SU-DHL-6 (cell line): Measurements from ENCODE around the gene CAMSAP1.

Experiments
- H2AFZ ChIP-seq: fragments of 200-600 bp; sonication (generic); 2 replicates; pipeline ENCODE4 v1.6.1; 2014; ENCODE audit warnings: low read depth, mild to moderate bottlenecking, moderate library complexity, mixed read lengths, antibody characterized with exemption, low read length; ENCODE audit not compliant: severe bottlenecking
- H3F3A ChIP-seq: fragments of 200-600 bp; shearing (Covaris generic); 2 replicates; pipeline ENCODE4 v1.6.0; 2016; ENCODE audit warnings: antibody characterized with exemption, mild to moderate bottlenecking; ENCODE audit not compliant: insufficient read depth
- H3K27ac ChIP-seq: fragments of 200-600 bp; sonication (generic); 2 replicates; pipeline ENCODE4 v1.5.1; 2016; ENCODE audit warnings: low read depth, mild to moderate bottlenecking, low read length, moderate library complexity, mixed read lengths
- H3K27me3 ChIP-seq: fragments of 200-600 bp; sonication (generic), shearing (Covaris generic); 2 replicates; pipeline ENCODE4 v1.6.0; 2014; ENCODE audit warnings: mild to moderate bottlenecking, low read length
- H3K36me3 ChIP-seq: fragments of 200-600 bp; sonication (generic); 2 replicates; pipeline ENCODE4 v1.6.1; 2014; ENCODE audit warnings: mild to moderate bottlenecking, low read length, mixed read lengths
- H3K4me2 ChIP-seq: fragments of 300-600, 200-600 bp; shearing (Covaris generic), sonication (generic); 2 replicates; pipeline ENCODE4 v1.6.0; 2014; ENCODE audit warnings: low read length, low read depth, mild to moderate bottlenecking; ENCODE audit not compliant: poor library complexity, severe bottlenecking
- H3K4me3 ChIP-seq: fragments of 200-600 bp; sonication (generic); 2 replicates; pipeline ENCODE4 v1.5.1; 2014; ENCODE audit warnings: antibody characterized with exemption, low read length, mild to moderate bottlenecking, mixed read lengths; ENCODE audit not compliant: insufficient read depth, poor library complexity, severe bottlenecking
- H3K79me2 ChIP-seq: fragments of 200-600 bp; sonication (generic); 2 replicates; pipeline ENCODE4 v1.6.1; 2014; ENCODE audit warnings: mild to moderate bottlenecking, low read length, moderate library complexity; ENCODE audit not compliant: insufficient read depth
- H3K9ac ChIP-seq: fragments of 200-600 bp; sonication (generic); 2 replicates; pipeline ENCODE4 v1.7.0; 2014; ENCODE audit warnings: mild to moderate bottlenecking, low read length
- H3K9me2 ChIP-seq: fragments of 200-600 bp; sonication (generic); replicated peaks from 2 replicates; pipeline ENCODE4 v1.6.1; 2014; ENCODE audit warnings: low read length; ENCODE audit not compliant: insufficient read depth
- H3K9me3 ChIP-seq: fragments of 200-600 bp; sonication (generic); 2 replicates; pipeline ENCODE4 v1.6.1; 2014; ENCODE audit warnings: low read length, mixed read lengths; ENCODE audit not compliant: insufficient read depth
- H4K20me1 ChIP-seq: fragments of 200-600 bp; sonication (generic); 2 replicates; pipeline ENCODE4 v1.6.1; 2014; ENCODE audit warnings: low read depth, mild to moderate bottlenecking, antibody characterized with exemption, low read length, moderate library complexity, mixed read lengths
- EZH2phosphoT487 ChIP-seq: fragments of 200-600 bp; sonication (generic), shearing (Covaris generic); conservative IDR thresholded peaks from 2 replicates; pipeline ENCODE4 v1.6.1; 2018; ENCODE audit warnings: mild to moderate bottlenecking, antibody characterized with exemption, low read length, moderate library complexity, mixed read lengths
- TF ChIP-seq, protein P1 (sequence below): fragments of 200-600 bp; sonication (generic); IDR thresholded peaks from one replicate; pipeline ENCODE4 v1.5.1; 2017; ENCODE audit warnings: antibody characterized with exemption, mild to moderate bottlenecking, low read length, moderate library complexity; ENCODE audit not compliant: insufficient read depth, poor library complexity, severe bottlenecking

The CAMSAP1 gene

DNA sequence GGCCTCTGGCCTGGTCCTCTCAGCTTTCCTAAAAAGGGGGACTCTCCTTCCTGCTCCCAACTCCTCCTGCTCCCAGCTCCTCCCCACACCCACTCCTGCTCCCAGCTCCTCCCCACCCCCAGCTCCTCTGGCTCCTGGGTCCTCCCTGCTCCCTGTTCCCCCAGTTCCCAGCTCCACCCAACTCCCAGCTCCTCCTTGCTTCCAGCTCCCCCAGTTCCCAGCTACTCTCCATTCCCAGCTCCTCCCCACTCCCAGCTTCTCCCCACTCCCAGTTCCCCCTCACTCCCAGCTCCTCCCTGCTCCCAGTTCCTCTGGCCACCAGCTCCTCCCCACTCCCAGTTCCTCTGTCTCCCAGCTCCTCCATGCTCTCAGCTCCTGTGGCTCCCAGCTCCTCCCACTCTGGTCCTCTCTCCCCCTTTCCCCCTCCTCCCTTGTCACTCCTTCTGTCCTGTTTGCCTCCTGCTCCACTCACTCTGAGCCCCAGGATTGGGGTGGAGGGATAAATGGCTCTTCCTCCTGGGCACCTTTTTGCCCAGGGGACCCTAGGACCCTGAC, 129.6 kb downstream of the CAMSAP1 start:
- Histone ChIP-seq H3K27ac (no peak overlapping the region), H3F3A (no peaks in the 10 kb centered on the region), H3K4me3 (no peak overlapping the region), H3K9me2 (no peaks in the 10 kb centered on the region), H3K4me2 (no peak overlapping the region), H4K20me1 (no peaks in the 10 kb centered on the region), H3K27me3 (no peaks in the 10 kb centered on the region), H3K36me3 (no peaks in the 10 kb centered on the region), H3K9me3 (no peaks in the 10 kb centered on the region), H3K9ac (no peak overlapping the region), H3K79me2 (no peaks in the 10 kb centered on the region), H2AFZ (no peak overlapping the region)
- TF ChIP-seq, protein P1, sequence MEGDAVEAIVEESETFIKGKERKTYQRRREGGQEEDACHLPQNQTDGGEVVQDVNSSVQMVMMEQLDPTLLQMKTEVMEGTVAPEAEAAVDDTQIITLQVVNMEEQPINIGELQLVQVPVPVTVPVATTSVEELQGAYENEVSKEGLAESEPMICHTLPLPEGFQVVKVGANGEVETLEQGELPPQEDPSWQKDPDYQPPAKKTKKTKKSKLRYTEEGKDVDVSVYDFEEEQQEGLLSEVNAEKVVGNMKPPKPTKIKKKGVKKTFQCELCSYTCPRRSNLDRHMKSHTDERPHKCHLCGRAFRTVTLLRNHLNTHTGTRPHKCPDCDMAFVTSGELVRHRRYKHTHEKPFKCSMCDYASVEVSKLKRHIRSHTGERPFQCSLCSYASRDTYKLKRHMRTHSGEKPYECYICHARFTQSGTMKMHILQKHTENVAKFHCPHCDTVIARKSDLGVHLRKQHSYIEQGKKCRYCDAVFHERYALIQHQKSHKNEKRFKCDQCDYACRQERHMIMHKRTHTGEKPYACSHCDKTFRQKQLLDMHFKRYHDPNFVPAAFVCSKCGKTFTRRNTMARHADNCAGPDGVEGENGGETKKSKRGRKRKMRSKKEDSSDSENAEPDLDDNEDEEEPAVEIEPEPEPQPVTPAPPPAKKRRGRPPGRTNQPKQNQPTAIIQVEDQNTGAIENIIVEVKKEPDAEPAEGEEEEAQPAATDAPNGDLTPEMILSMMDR = no peak
- no peak for TF ChIP-seq EZH2phosphoT487

DNA sequence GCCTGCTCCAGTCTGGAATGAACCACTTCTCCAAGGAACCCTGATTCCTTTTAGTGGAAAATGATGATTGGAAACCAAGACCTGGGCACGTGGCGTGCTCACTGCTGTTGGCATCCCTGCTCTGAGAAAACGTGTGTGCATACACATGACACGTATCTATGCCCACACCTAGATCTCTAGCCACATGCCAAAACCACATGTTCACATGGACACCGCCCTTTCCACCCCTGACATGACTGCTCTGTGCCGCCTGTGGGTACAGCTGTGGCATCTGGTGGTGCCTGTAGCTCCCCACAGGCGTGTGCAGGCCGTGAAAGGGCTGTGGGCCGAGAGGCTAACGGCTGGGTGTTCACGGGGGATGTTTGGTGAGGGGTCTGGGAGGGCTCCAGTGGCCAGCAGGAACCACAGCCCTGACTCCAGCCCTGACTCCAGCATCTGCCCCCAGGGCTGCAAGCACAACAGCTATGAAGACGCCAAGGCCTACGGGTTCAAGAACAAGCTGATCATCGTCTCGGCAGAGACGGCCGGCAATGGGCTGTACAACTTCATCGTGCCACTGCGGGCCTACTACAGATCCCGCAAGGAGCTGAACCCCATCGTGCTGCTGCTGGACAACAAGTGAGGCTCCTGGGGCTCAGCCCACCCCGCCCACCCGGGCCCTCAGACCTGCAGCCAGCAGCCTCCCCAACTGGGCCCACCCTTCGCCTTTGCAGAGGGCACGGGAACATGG, 130.3 kb downstream of the CAMSAP1 start:
- TF ChIP-seq, protein P1 = no peak
- TF ChIP-seq EZH2phosphoT487 = no peak
- no peaks in the 10 kb centered on the region for H3K9me3 ChIP-seq
- H2AFZ ChIP-seq = no peak overlapping the region
- H3K27ac ChIP-seq = no peak overlapping the region
- no peaks in the 10 kb centered on the region for H3K36me3 ChIP-seq
- H3K9ac ChIP-seq = no peak overlapping the region
- H3K27me3 ChIP-seq = no peaks in the 10 kb centered on the region
- H3K4me2 ChIP-seq = no peak overlapping the region
- no peaks in the 10 kb centered on the region for H3F3A ChIP-seq
- H3K79me2 ChIP-seq = no peaks in the 10 kb centered on the region
- H4K20me1 ChIP-seq = no peaks in the 10 kb centered on the region
- no peak overlapping the region for H3K4me3 ChIP-seq
- no peaks in the 10 kb centered on the region for H3K9me2 ChIP-seq

DNA sequence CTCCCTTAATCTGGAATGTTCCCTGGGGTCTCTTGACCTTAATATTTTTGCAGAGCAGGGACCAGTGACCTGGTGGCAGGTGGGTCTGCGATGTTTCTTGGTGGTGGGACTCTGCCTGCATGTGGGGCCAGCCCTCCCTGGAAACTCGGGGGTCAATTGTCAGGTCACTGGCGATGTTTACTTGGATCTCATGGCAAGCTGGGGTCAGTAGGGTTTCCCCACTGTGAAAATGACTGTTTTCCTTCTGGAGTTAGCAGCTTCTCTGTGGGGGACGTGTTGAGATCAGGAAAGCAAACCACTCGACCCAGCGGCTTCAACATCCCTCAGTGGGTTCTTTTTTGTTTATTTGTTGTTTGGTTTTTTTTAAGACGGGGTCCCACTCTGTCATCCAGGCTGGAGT, 131.4 kb downstream of the CAMSAP1 start:
- Histone ChIP-seq H3K4me3 (no peak overlapping the region), H3K9me3 (no peaks in the 10 kb centered on the region), H3K36me3 (no peaks in the 10 kb centered on the region), H3K9me2 (no peaks in the 10 kb centered on the region), H3K27me3 (no peaks in the 10 kb centered on the region), H4K20me1 (no peaks in the 10 kb centered on the region), H3K27ac (no peak overlapping the region), H3K4me2 (no peak overlapping the region), H3F3A (no peaks in the 10 kb centered on the region), H2AFZ (no peak overlapping the region), H3K79me2 (no peaks in the 10 kb centered on the region), H3K9ac (no peak overlapping the region)
- no peak for TF ChIP-seq EZH2phosphoT487
- TF ChIP-seq, protein P1 = no peak
